HCT116 (cell line): ENCODE data around the gene TDO2. TPM values are rescaled to one million over a fixed set of nuclear protein-coding genes. Genes with fewer than 3 reads are reported as not detected.

Experiments used
- ATAC-seq: fragments of 200-7000 bp; cut with Tn5 transposase; 2 replicates; pipeline ENCODE4 v1.9.1; 2020; ENCODE audit warnings: mild to moderate bottlenecking, moderate library complexity
- BruUV-seq: library from RNA; stranded (reverse); fragments of 400-500 nt; replicated peaks from 2 replicates; lab custom pipeline; 2021; lab: Mats Ljungman, UMichigan
- CTCF ChIA-PET: fragments of 300-600 bp; sonication (Branson Sonifier 250); formaldehyde crosslinking; loops from one replicate; lab custom pipeline; 2021; ENCODE audit warnings: antibody characterized with exemption; lab: Charles Lee
- POLR2A ChIA-PET: fragments of 300-600, 350-600 bp; sonication (Branson Sonifier 250); formaldehyde crosslinking; loops from one replicate; lab custom pipeline; 2021; ENCODE audit warnings: antibody characterized with exemption; lab: Charles Lee
- RAD21 ChIA-PET, 2 experiments: fragments of 300-600 bp; sonication (Branson Sonifier 250); formaldehyde crosslinking; loops; one replicate each; lab custom pipeline; 2023; ENCODE audit warnings: low total read pairs in 2 of 2; ENCODE audit not compliant: uncharacterized antibody in 2 of 2, unreplicated experiment in 2 of 2, low non-redundant PET in 1 of 2; lab: Charles Lee
- DNase-seq: peaks from one replicate; pipeline ENCODE4 v3.0.0-alpha.2; 2010; ENCODE audit warnings: low read depth, low spot score
- H2AFZ ChIP-seq: fragments of 200-600 bp; shearing (Covaris generic), sonication (generic); 2 replicates; pipeline ENCODE4 v1.6.1; 2017; ENCODE audit warnings: low read depth, mixed run types, mixed read lengths, antibody characterized with exemption, low read length; ENCODE audit not compliant: poor library complexity, severe bottlenecking
- H3K27ac ChIP-seq: 2 replicates; pipeline ENCODE4 v1.5.1; 2012; ENCODE audit warnings: low read depth, low read length
- H3K27me3 ChIP-seq: fragments of 200-600 bp; sonication (generic); 2 replicates; pipeline ENCODE4 v1.6.1; 2016; ENCODE audit warnings: mixed run types, low read length, mixed read lengths; ENCODE audit not compliant: insufficient read depth
- H3K36me3 ChIP-seq, 2 experiments: fragments of 200-500 bp in 1 of 2; fragments of 200-600 bp in 1 of 2; sonication (Bioruptor generic) in 1 of 2; sonication (generic) in 1 of 2; 2 replicates each; pipeline versions ENCODE4 v1.5.1 to v1.6.1; 2014 to 2016; ENCODE audit warnings: low read length in 2 of 2, inconsistent platforms in 1 of 2, mixed read lengths in 1 of 2, mixed run types in 1 of 2; ENCODE audit not compliant: insufficient read depth in 2 of 2, control insufficient read depth in 1 of 2
- H3K4me1 ChIP-seq, 2 experiments: fragments of 200-600 bp in 1 of 2; sonication (generic) in 1 of 2; 2 replicates each; pipeline versions ENCODE4 v1.5.1 to v1.6.1; 2012 to 2017; ENCODE audit warnings: low read length in 2 of 2, inconsistent platforms in 1 of 2, mild to moderate bottlenecking in 1 of 2, mixed read lengths in 1 of 2, mixed run types in 1 of 2, moderate library complexity in 1 of 2; ENCODE audit not compliant: insufficient read depth in 2 of 2, control insufficient read depth in 1 of 2
- H3K4me2 ChIP-seq: fragments of 200-600 bp; sonication (generic); 2 replicates; pipeline ENCODE4 v1.6.1; 2017; ENCODE audit warnings: mixed run types, low read length, mixed read lengths
- H3K4me3 ChIP-seq, 2 experiments: fragments of 200-600 bp in 1 of 2; sonication (generic) in 1 of 2; replicated peaks in 1 of 2; 2 replicates each; pipeline ENCODE4 v1.5.1; 2011 to 2016; ENCODE audit warnings: low read length in 2 of 2, control low read depth in 1 of 2, low read depth in 1 of 2, mild to moderate bottlenecking in 1 of 2, mixed read lengths in 1 of 2, mixed run types in 1 of 2
- H3K79me2 ChIP-seq: fragments of 200-600 bp; sonication (generic); 2 replicates; pipeline ENCODE4 v1.6.1; 2017; ENCODE audit warnings: mild to moderate bottlenecking, mixed run types, low read length, moderate library complexity, mixed read lengths; ENCODE audit not compliant: insufficient read depth
- H3K9ac ChIP-seq: fragments of 200-600 bp; sonication (generic); 2 replicates; pipeline ENCODE4 v1.6.1; 2016; ENCODE audit warnings: low read length, mixed read lengths
- H3K9me2 ChIP-seq: fragments of 200-600 bp; sonication (generic), shearing (Covaris generic); 2 replicates; pipeline ENCODE4 v1.6.1; 2017; ENCODE audit warnings: mixed run types, mild to moderate bottlenecking, moderate library complexity; ENCODE audit not compliant: insufficient read depth
- H3K9me3 ChIP-seq, 2 experiments: fragments of 200-500 bp in 1 of 2; fragments of 200-600 bp in 1 of 2; sonication (Bioruptor generic) in 1 of 2; sonication (generic) in 1 of 2; 2 replicates each; pipeline ENCODE4 v1.6.1; 2014 to 2017; ENCODE audit warnings: low read length in 2 of 2, mixed read lengths in 2 of 2, inconsistent platforms in 1 of 2, low read depth in 1 of 2, mild to moderate bottlenecking in 1 of 2, mixed run types in 1 of 2, moderate library complexity in 1 of 2; ENCODE audit not compliant: control insufficient read depth in 1 of 2, insufficient read depth in 1 of 2
- H4K20me1 ChIP-seq: fragments of 200-600 bp; sonication (generic), shearing (Covaris generic); 2 replicates; pipeline ENCODE4 v1.6.1; 2017; ENCODE audit warnings: mixed run types, mild to moderate bottlenecking, moderate library complexity; ENCODE audit not compliant: insufficient read depth
- ATF3 ChIP-seq: IDR thresholded peaks from 2 replicates; pipeline ENCODE4 v1.6.1; 2012
- CEBPB ChIP-seq: IDR thresholded peaks from 2 replicates; pipeline ENCODE4 v1.6.1; 2012; ENCODE audit warnings: low read depth
- ELF1 ChIP-seq: IDR thresholded peaks from 2 replicates; pipeline ENCODE4 v1.6.1; 2012; ENCODE audit warnings: low read depth, borderline replicate concordance
- EZH2phosphoT487 ChIP-seq: fragments of 200-600 bp; IDR thresholded peaks from 2 replicates; pipeline ENCODE4 v1.6.1; 2018; ENCODE audit warnings: antibody characterized with exemption, borderline replicate concordance
- JUND ChIP-seq: IDR thresholded peaks from 2 replicates; pipeline ENCODE4 v1.6.1; 2012
- RAD21 ChIP-seq: IDR thresholded peaks from 2 replicates; pipeline ENCODE4 v1.6.1; 2012; ENCODE audit warnings: low read depth, mild to moderate bottlenecking
- SIN3A ChIP-seq: IDR thresholded peaks from 2 replicates; pipeline ENCODE4 v1.6.1; 2012; ENCODE audit warnings: low read depth
- intact Hi-C: fragments of 100-400 bp; cut with micrococcal nuclease; formaldehyde crosslinking; loops from 2 replicates; pipeline ENCODE4 v1.10.0; 2022
- total RNA-seq: library from RNA; stranded (reverse); gene quantifications from one replicate; pipeline ENCODE4 v1.2.1, GENCODE V29; 2021; ENCODE audit not compliant: unreplicated experiment

The TDO2 gene
- total RNA-seq, 1 experiment from 2014 or later: 0.27 TPM

GRCh38 chr4:155906554-155907247, 3.2 kb downstream of the TDO2 start (continued):
- TF ChIP-seq ELF1 (no peak), RAD21 (no peak), CEBPB (no peak), EZH2phosphoT487 (no peak), JUND (no peak), ATF3 (no peak)
- TF ChIP-seq, all 23 proteins: peak for 0

DNA sequence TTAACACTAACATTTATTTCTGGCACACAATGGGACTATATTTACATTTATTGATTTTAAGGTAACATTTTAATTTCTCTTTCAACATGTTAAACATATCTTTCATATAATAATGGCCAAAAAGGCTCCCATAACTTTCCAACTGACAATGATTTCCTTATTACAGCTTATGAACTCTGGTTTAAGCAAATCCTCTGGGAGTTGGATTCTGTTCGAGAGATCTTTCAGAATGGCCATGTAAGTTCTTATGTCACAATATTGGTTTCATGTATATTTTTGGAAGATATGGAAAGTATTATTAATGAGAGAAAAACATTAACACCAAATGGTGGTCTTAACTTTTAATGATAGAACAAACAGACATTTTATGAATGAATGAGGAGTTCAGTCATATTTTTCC, 4.1 kb downstream of the TDO2 start:
- Histone ChIP-seq H3K36me3 (no peaks in the 10 kb centered on the region), H3K27me3 (no peaks in the 10 kb centered on the region), H3K4me3 (no peak overlapping the region), H3K4me1 (no peaks in the 10 kb centered on the region), H3K9ac (no peak overlapping the region), H4K20me1 (no peaks in the 10 kb centered on the region), H3K9me3 (no peaks in the 10 kb centered on the region), H3K4me2 (no peak overlapping the region), H3K79me2 (no peaks in the 10 kb centered on the region), H2AFZ (no peak overlapping the region), H3K9me2 (no peaks in the 10 kb centered on the region; the same call in 1 of the 2 replicates), H3K27ac (no peak overlapping the region)
- DNase-seq (no peak), ATAC-seq (no peak)
- RAD21 ChIA-PET: no interaction called here
- intact Hi-C loops: no loop called here
- no TSS peak for BruUV-seq
- no peak for TF ChIP-seq SIN3A
- POLR2A ChIA-PET: no interaction called here
- CTCF ChIA-PET: no interaction called here
